ENCODE data around the gene TMEM132A.

Gene TMEM132A, protein sequence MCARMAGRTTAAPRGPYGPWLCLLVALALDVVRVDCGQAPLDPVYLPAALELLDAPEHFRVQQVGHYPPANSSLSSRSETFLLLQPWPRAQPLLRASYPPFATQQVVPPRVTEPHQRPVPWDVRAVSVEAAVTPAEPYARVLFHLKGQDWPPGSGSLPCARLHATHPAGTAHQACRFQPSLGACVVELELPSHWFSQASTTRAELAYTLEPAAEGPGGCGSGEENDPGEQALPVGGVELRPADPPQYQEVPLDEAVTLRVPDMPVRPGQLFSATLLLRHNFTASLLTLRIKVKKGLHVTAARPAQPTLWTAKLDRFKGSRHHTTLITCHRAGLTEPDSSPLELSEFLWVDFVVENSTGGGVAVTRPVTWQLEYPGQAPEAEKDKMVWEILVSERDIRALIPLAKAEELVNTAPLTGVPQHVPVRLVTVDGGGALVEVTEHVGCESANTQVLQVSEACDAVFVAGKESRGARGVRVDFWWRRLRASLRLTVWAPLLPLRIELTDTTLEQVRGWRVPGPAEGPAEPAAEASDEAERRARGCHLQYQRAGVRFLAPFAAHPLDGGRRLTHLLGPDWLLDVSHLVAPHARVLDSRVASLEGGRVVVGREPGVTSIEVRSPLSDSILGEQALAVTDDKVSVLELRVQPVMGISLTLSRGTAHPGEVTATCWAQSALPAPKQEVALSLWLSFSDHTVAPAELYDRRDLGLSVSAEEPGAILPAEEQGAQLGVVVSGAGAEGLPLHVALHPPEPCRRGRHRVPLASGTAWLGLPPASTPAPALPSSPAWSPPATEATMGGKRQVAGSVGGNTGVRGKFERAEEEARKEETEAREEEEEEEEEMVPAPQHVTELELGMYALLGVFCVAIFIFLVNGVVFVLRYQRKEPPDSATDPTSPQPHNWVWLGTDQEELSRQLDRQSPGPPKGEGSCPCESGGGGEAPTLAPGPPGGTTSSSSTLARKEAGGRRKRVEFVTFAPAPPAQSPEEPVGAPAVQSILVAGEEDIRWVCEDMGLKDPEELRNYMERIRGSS

DNA sequence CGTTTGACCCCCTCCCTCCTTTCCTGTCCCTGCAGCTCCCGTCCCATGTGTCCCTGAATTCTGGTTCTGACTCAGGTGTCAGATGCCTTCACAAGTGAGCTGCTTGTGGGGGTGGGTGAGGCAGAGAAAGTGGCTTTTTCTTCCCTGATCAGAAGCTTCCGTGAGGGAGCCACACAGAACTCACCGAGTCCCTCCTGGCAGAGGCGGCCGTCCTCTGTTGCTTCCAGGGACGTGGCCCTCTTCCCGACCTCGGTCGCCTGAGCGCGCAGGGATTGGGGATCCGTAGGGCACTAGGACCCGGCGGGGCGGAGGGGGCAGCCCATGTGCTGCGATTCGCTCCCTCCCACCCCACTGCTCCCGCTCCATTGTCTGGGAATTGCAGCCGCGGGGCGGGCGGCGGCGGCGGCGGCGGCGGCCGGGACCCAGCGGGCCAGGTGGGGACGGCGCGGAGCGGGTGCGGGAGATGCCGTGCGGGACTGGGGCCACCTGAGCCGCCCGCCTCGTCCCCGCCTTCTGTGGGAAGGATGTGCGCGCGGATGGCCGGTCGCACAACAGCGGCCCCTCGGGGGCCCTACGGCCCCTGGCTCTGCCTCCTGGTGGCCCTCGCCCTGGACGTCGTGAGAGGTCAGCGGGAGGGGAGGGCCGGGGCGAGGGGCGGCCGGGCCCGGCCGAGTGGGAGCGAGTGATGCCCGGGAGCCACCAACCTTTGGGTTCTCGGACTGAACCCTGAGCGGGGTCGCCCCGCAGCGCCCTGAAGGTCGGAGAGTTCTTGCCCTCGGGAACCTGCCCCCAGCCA, at the start of gene TMEM132A:
TMEM132A (plus strand) TSS at position 351 of the 796 bp plus-strand sequence; CDS start at position 525, 174 bp downstream.
- TF ChIP-seq, protein P1, sequence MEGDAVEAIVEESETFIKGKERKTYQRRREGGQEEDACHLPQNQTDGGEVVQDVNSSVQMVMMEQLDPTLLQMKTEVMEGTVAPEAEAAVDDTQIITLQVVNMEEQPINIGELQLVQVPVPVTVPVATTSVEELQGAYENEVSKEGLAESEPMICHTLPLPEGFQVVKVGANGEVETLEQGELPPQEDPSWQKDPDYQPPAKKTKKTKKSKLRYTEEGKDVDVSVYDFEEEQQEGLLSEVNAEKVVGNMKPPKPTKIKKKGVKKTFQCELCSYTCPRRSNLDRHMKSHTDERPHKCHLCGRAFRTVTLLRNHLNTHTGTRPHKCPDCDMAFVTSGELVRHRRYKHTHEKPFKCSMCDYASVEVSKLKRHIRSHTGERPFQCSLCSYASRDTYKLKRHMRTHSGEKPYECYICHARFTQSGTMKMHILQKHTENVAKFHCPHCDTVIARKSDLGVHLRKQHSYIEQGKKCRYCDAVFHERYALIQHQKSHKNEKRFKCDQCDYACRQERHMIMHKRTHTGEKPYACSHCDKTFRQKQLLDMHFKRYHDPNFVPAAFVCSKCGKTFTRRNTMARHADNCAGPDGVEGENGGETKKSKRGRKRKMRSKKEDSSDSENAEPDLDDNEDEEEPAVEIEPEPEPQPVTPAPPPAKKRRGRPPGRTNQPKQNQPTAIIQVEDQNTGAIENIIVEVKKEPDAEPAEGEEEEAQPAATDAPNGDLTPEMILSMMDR (IDR thresholded peaks at IDR 0.05; ENCODE audit: low read depth, low read length): no peak
- H3K4me3 ChIP-seq (ENCODE audit: low read depth, low read length): peak within 1 kb of the TSS; percentile 78

DNA sequence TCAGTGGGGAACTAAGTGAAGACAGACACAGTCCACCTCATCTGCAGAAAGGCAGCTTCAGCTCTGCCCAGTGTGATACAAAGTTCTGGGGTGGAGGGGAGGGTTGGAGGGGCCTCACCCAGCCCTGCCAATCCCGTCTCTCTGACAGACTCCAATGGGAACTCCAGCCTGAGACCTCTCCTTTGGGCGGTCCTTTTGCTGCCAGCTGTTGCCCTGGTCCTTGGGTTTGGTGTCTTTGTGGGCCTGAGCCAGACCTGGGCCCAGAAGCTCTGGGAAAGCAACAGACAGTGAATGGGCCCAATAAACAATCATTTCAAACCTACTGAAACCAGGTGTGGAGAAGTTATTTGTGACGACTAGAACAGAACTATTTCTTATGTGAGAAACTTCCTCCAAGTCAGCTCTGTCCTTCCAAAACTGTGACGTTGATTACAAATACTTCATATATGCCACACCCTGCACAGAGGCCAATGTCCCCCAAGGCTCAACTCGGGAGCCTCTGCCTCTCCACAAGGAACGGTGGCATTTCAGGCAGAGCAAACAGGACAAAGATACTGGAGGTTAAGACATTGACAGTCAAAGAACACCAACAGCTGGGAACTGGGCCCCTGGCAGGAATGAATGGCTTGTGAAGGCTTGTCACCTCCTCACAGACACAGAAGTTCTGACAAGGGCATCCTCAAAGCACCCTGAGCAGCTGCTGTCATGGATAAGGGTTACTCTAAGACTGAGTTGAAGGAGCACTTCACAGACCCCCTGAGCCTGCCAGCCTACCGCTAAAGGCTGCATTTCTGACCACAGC, 48.7 kb upstream of the TMEM132A start:
- H3K4me3 ChIP-seq (ENCODE audit: low read depth, low read length): no peak overlapping the region
- TF ChIP-seq, protein P1 (IDR thresholded peaks at IDR 0.05; ENCODE audit: low read depth, low read length): no peak

- TF ChIP-seq, protein P1 (IDR thresholded peaks at IDR 0.05; ENCODE audit: low read depth, low read length): no peak
- no peak overlapping the region for H3K4me3 ChIP-seq (ENCODE audit: low read depth, low read length)
Measured at GRCh38 chr11:60876168-60876485, 48.1 kb upstream of the TMEM132A start.

GRCh38 chr11:60878245-60879101, 45.8 kb upstream of the TMEM132A start:
- TF ChIP-seq, protein P1 (IDR thresholded peaks at IDR 0.05; ENCODE audit: low read depth, low read length): no peak
- H3K4me3 ChIP-seq (ENCODE audit: low read depth, low read length): no peak overlapping the region

DNA sequence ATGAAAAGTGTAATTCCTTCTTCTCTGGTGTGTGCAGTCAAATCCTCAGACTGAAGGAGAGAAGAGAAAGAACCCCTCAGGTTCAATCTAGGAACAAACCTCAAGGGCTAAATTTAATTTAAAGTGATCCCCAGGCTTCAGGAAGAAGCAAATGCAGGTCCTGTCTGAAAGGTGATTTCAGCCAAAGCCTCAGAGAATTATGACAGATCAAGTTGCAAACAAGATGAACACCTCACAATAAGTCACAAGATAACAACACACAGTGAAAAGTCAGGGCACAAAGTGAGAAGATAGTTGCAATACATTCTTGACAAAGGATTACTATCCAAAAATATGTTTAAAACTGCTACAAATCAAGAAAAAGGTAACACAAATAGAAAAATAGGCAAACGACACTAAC, 45.2 kb upstream of the TMEM132A start:
- TF ChIP-seq, protein P1 (IDR thresholded peaks at IDR 0.05; ENCODE audit: low read depth, low read length): no peak
- no peak overlapping the region for H3K4me3 ChIP-seq (ENCODE audit: low read depth, low read length)
